NCI-H2029 (cell line): Measurements from ENCODE around the gene FAM3B.

Source experiments
- DNase-seq: peaks from one replicate; lab custom pipeline; 2025; lab: John Stamatoyannopoulos, UW

FAM3B gene

DNA sequence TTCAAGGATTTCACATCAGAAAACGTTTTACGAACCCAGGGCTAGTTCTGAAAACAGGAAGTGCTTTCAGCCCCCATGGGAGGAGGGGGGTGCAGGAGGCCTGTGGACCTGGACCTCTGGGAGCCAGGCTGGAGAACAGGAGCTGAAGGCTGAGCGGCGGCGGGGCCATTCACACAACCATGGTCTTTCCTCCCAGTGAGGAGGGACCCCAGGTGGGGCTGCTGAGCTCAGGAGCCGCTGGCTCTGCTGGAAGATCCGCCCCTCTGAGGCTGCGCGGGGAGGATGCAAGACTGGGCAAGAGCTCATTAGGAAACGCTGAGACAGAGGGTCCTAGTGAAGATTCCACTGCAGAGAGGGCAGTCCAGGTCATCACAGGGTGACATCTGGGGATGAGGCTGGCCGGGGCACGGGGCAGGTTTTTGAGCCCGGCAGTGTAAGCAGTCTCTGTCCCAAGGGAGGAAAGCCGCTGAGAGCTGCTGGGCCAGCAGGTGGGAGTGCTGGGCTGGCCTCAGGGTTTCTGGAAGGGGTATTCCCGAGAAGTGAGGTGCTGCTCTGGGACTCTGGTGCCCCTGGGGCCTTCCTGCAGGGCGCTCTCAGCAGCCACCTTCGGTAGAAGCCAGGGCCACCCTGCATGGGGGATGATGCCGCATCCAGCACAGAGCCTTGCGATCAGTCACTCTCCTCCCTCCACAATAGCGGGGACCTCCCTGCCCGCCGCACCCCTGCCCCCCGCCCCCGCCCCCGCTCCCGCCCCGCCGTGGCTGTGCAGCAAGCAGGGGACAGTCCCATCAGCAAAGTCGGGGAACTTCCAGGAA, 52.7 kb downstream of the FAM3B start:
- no peak for DNase-seq

DNA sequence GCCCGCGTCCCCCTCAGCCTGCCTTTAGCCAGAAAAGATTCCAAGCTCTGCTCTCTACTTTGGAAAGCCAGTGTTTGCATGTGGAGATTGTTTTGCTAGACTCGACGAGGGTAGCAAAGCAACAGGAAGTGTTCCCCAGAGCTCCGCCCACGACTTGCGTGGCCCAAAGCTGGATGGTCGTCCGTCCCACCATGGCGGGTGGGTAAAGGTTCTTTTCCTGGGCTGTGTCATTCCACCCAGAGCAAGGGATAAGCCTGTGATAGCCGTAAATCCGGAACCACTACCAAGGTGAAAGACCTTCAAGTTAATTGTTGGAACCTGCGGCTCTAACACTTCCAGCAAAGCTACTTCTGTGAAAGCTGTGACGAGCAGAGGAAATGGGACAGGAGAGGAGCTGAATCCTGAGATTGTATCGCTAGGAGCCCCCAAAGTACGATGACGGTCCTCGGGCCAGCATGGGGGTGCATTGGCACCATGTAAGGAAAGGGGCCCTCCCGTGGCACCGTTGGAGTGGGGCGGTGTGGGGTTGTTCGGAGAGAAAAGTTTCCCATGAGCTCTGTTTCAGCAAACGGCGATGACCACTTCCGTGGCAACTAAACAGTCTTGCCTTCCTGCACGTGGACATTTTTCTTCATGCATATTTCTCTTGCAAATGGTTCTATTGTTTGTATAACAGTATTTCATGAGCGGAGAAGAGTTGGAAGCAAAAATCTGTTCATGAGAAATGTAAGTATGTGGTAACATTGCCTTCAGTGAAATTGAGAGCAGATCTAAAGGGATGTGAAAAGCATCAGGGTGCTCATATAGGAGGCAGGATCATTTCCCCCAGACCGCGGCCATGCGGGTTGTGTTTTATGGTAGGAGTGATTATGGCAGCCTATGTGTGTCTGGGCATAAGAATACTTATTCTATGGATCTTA, 53.6 kb downstream of the FAM3B start:
- no peak for DNase-seq

DNA sequence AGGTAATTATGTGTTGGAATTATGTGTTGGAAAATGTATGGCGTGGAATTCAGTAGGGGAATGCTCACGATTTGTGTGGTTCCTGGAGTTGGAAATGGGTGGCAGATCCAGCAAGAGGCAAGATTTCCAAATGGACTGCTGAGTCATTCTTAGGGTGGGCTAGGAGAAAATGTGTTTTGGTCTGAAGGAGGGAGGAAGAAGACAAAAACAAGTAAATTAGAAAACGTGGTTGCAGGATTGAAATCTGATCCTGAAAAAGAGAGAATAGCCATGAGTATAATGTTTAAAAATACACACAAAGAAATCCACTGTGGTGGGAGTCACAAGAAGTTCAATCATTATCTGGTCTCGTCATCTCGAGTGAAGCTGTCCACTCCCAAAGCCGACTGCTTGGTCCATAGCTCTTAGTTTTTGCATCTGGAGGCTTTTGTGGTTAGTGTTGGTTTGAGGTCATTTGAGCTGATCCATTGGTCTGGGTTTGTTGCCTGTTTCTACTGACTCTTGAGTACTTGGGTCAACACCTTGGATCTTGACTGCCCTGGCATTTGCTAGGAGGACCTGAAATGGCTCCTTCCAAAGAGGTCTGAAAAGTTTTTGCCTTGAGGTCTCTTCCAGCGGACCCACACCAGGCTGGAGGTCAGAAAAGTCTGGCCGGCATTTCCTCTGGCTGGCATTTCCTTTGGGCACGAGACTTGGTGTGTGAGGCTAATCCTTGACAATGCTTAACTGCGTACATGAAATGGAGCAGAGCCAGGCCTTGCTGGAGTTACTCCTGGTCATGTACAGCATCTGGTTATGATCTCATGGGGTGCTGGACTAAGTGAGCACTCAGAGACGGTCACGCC, 54.5 kb downstream of the FAM3B start:
- DNase-seq, result no peak

DNA sequence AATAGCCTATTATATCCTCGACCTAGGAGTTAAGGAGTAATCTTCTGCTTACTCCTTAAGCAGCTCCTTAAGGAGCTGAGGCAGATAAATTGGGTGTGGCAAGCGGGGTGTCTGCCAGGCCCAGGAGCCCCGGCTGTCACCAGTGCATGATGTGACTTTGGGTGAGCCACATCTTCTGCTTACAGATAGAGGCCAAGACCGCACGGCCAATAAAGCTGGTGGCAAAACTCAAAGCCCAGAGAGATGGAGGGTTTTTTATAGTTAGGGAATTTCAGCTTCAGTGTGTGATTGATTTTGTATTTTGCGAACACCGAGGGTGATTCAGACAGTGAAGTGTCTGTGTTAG, 55.1 kb downstream of the FAM3B start:
- no peak for DNase-seq

DNA sequence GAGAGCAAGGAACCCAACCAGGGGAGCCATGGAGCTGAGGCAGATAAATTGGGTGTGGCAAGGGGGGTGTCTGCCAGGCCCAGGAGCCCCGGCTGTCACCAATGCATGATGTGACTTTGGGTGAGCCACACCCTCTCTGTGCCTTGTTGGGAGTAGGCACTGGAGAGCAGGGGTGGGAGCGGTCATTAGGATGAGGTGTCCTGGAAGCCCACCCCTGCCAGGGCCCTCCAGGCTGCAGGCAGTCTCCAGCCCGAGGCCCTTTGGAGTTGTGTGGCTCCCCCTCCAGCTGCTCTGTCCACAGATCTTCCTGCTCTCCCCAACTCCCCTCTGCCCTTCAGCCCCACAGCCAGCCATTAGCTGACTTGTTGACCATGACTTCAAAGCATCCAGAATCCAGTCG, 56.7 kb downstream of the FAM3B start:
- DNase-seq, result no peak

DNA sequence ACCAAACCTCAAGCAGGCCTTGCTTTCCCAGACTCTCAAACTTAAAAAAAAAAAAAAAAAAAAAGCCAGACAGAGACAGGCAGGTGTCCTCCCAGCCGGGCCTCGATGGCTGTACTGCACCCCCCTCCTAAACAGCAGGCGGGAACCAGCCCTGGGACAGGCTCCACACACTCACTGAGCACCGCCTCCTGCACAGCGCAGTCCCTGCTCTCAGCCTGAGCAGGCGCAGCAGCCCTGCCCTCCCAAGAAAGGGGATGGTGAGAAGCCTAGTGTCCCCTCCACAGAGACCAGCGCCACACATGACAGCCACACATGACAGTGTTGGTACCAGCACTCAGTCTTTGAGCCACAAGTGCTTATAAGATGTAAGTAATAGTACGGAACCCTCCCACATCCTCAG, 57.2 kb downstream of the FAM3B start:
- DNase-seq, result no peak

DNA sequence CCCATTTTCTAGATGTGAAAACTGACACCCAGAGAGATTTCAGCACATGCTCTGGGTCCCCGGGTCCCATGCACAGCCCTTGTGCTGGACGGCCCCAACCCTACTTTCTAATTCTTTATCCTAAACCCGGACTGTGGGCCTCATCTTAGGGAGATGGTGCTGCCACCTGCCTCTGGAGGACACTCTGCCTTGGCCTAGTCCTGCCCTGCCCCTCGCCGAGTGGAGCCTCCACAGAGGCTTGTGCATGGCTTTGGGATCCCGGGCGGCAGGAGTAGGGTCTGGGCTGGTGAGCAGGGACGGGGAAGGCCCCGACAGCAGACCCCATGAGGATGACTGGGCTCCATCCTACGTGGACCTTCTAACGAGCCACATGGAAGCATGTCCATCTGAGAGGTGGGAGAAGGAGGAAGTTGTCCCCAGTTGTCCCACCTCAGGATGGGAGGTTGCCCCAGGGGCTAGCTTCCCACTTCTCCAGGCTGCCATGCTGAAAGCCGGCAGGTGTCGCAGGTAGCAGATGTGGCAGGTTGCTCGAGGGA, 57.6 kb downstream of the FAM3B start:
- DNase-seq, result no peak

DNA sequence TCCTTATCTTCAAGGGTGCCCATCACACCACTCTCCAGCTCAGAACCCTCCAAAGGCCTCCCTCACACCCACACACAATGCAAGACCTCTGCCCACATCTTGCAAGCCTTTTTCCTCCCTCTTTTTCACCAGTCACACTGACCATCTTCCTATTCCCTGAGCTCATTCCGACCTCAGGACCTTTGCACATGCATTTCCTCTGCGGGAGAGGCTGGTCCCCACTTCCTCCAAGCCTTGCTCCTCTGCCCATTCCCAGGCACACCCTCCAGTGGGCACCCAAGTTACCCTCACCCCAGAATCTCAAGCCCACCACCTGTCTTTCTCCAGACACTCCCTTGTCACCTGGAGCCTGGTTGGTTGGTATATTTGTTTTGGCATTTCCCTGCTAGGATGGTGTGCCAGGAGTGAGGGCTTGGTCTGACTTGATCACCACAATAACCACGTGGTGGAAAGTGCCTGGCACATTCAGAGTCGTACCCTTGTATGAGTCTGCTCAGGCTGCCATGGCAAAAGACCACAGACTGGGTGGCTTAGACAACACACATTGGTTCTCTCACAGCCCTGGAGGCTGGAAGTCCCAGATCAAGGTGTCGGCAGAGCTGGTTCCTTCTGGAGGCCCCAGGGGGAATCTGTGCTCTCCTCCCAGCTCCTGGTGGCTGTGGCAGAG, 58.4 kb downstream of the FAM3B start:
- peak; percentile 35 for DNase-seq

DNA sequence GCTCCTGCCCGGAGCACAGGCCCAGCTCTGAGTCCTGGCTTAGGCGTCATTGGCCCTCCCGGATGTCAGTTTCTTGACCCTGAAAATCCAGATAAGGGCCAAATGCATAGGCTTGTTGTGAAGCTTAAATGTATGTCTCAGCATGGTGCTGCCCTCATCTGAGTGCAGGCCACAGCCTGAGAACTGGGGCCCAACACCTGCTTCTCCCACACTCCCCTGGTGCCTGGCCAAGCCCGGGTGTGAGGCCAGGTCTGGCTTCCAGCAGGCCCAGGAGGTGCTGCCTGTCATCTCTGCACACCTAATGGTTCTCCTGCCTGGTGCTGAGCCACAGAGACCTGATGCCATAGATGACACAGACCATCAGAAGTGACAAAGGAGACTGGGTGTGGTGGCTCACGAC, 59.3 kb downstream of the FAM3B start:
- no peak for DNase-seq

DNA sequence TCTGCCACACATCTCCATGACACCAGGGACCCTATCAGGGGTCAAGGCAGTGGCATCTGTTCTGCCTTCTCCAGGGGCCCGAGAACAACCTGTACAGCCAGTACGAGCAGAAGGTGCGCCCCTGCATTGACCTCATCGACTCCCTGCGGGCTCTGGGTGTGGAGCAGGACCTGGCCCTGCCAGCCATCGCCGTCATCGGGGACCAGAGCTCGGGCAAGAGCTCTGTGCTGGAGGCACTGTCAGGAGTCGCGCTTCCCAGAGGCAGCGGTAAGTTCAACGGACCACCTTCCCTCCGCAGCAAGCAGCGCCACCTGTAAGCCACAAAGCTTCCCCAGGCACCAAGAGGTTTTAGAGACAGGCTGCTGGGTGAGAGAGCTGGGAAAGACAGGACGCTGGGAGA, 61.1 kb downstream of the FAM3B start:
- no peak for DNase-seq

DNA sequence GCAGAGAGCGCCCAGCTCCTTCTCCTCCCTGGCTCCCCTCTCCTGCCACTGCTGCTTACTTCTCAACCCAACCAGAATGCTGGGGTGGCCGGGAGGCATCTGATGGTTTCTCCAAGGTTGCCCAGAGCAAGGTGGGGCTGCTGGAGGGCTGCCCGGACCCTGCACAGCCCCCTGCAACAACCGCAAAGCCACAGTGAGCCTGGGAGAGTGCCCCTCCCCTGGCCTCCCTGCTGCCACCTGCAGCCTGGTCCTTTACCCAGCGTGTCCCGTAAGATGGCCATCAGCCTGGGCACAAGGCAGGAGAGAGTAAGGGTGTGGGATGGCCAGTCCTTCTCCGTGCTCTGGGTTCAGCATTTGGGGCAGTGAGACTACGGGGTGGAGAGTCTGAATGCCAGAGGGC, 62.2 kb downstream of the FAM3B start:
- no peak for DNase-seq

DNA sequence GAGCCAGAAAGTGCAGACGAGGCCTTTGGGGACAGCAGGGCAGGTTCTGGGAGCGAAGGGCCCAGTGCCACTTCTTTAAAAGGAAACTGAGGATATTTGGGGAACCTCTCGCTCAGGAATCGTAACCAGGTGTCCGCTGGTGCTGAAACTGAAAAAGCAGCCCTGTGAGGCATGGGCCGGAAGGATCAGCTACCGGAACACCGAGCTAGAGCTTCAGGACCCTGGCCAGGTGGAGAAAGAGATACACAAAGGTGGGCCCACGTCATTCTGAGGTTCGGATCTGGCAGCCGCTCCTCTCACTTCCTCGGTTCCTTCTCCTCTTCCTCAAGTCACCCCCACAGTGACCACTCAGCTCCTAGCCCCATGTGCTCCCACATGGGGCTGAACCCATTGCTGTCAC, 63.3 kb downstream of the FAM3B start:
- no peak for DNase-seq

DNA sequence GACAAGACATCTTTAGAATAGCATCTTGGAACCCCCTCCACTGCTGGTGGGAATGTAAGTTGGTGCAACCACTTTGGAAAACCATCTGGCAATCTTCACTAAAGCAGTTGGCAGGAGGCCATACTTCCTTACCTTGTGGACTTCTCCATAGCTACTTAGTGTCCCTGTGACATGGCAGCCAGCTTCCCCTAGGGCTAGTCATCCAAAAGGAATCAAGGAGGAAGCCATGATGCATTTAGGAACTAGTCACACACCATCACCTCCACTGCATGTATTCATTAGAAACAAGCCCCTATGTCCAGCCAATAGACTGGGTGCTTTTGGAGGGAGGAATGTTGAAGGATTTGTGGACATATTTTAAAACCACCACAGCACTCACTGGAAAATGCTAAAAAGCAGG, 65.1 kb downstream of the FAM3B start:
- DNase-seq, result no peak

DNA sequence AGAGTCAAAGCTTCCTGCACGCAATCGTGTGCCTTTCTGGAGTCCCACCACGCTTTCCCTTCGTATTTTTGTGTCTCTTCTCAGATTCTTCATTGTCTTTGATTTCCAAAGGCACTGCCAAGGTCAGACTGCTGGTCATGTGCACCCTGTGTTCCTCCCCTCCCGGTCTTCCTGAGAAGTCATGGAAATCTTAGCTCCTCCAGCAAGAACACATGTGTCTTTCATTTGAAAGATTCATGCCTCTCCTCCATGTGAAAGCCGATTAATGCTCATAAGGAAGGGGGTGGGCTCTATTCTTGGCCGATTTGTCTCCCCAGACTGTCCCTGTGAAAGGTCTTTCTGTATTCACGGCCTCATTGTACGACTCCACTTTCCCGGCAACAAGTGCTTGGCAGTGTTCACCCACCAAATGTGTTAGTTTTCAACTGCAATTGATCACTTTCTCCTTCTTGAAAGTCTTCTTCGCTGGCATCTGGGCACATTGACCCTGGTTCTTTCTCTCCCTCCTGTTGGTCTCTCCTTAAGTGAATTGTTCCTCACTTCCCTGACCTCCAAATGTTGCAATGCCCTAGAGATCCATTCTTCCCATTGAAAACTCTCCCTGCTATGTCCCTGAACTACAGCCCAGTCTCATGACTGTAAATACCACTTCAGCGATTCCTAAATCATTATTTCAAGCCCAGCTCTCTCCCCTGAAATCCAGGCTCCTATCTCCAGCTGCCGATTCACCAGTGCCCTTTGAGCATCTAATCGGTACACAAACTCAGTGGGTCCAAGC, 70.6 kb downstream of the FAM3B start:
- no peak for DNase-seq

DNA sequence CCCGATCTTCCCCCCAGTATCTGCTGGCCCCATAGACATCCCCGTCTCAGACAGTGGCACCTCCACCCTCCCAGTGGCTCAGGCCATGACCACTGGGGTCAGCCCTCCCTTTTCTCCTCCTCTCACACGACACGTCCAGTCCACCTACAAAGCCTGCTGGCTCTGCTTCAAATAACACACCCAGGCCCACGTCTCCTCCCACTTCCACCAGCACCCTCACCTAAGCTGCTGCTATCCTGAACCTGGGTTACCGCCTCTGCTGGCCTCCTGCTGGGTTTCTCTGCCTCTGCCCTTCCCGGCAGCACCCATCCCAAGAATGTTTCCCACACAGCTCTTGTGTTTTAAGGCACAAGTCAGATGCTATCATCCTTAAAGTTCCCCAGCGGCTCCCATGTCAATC, 71.2 kb downstream of the FAM3B start:
- DNase-seq, result no peak

DNA sequence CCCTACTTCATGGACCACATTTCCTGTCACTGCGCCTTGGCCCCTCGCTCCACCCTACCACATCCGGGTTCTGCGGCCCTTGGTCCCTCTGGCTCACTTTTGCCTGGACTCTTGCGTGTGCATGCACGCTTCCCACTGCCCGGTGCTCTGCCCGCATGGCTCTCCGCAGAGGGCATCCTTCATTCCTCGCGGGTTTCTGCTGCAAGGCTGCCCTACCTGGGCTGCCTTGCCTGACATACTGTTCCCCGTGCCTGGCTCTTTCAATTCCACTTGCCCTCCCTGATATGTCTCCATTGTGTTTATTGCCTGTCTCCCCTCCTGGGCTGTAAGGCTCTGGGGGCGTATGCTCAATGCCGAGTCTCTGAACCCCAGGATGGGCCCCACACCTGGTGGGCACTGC, 71.7 kb downstream of the FAM3B start:
- no peak for DNase-seq

DNA sequence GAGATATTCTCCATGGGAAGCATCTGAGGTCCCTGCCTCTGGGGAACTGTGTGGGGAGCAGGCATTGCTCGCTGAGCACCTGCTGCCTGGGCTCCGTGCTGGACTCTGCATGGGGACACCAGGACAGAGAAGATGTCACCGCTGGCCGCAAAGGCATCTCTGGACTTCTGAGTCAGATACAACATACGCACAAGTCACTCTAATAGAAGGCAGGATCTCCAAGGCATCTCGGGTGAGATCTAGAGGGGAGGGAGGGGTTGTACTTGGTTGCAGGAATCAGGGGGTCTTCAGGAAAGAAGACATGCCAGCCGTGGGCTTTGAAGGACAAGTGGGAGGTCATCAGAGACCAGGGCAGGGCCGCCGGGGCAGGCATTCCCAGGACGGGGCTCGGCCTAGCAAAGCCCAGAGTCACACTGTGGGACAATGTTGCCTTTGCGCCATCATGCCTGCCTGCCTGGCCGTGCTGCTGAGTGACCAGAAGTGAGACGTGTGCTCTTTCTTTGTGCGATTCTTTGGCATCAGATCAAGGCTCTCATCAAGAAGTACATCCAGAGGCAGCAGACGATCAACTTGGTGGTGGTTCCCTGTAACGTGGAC, 73.5 kb downstream of the FAM3B start:
- DNase-seq, result no peak

DNA sequence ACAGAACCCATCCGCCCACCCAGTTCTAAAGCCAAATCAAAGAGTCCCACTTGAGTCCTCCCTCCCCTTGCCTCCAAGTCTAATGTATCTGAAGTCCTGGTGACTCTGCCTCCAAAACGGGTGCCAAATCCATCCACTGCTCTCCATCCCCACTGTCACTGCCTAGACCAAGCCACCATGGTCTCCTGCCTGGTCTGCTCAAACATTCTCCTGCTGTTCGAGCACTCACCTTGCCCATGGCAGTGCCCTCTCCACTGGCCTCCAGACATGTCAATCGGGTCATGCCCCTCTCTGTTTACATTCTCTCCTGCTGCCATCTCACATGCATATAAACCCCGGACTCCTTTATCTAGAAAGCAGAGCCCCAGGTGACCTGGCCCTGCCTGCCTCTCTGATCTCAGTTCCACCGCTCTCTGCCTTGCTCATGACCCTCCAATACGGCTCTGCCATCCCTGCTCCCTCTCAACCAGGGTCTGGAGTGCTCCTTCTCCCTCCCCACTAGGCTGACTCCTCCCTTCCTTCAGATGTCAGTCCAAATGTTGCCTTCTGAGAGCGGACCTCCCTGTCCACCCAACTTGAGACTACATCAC, 77.4 kb downstream of the FAM3B start:
- no peak for DNase-seq

DNA sequence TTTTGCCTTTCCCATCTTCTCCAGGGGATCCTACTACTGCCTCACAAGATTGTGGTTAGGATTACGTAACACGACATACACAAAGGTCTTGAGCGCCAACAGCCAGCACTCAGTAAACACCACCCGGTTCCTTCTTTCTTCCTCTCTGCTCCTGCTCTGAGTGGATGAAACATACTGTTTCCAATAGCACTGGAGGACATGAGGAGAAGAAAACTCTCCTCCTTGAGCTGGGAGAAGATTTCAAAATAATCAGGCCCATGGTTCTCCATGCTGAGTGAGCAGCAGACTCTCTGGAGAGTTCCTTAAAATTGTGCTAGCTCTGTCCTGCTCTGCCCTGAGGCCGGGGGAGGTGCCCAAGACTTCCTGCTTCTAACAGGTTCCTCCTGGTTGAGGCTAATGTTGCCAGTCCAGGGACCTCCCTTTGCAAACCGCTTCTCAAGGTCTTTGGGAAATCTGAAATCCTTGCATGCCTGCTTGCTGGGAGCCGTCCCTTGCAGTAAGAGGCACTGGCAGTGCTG, 80.0 kb downstream of the FAM3B start:
- DNase-seq, result no peak

DNA sequence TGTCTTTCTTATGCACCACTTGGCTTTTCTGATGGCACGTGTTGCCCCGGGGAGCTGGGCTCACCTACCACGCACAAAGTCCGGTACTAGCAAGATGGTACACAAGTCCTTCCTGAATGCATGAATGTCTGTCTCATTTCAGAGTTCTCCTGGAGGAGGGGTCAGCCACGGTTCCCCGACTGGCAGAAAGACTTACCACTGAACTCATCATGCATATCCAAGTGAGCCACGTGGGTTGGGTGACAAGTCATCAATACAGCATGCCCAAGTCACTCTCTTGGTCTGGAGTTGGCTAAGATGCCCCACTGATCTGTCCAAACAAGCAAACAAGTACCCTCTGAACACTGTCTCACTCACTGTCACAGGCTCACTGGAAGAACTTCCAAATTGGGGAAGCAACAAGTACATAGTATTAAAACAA, 80.9 kb downstream of the FAM3B start:
- DNase-seq, result no peak
